Measurements from ENCODE around the gene JMJD1C. TPM values are rescaled to one million over a fixed set of nuclear protein-coding genes. Genes with fewer than 3 reads are reported as not detected.

Gene JMJD1C
- total RNA-seq, 6 experiments from 2014 or later = 29.6 to 53.3 (median 38.2) TPM

- WGBS (ENCODE audit: insufficient coverage, low coverage, low lambda C conversion rate, missing lambda C conversion rate) = 79% methylated on average over 1 of the region's 1 CpG
- H3K36me3 ChIP-seq = no peaks in the 10 kb centered on the region
- TF ChIP-seq CTCF (IDR thresholded peaks at IDR 0.05) (no peak), POLR2A (IDR thresholded peaks at IDR 0.05) (no peak)
- intact Hi-C loops (cut with DNase I) = no loop called here
- H3K9me3 ChIP-seq = no peaks in the 10 kb centered on the region
- H3K4me3 ChIP-seq = no peak overlapping the region
- no peaks in the 10 kb centered on the region for H3K4me1 ChIP-seq
- no peaks in the 10 kb centered on the region for H3K27me3 ChIP-seq
- no peak overlapping the region for H3K27ac ChIP-seq
- DNase-seq = no peak
- ATAC-seq = no peak
These were observed 18.9 kb downstream of the JMJD1C start for GRCh38 chr10:63446716-63447440.

GRCh38 chr10:63441404-63441803 is 24.4 kb downstream of the JMJD1C start:
- ATAC-seq (no peak), DNase-seq (no peak)
- Histone ChIP-seq H3K27ac (no peak overlapping the region), H3K9me3 (no peaks in the 10 kb centered on the region), H3K4me3 (no peak overlapping the region), H3K36me3 (no peaks in the 10 kb centered on the region), H3K27me3 (no peaks in the 10 kb centered on the region), H3K4me1 (no peaks in the 10 kb centered on the region)
- intact Hi-C loops (cut with DNase I) = no loop called here
- TF ChIP-seq CTCF (IDR thresholded peaks at IDR 0.05) (no peak), POLR2A (IDR thresholded peaks at IDR 0.05) (no peak)
- 61% methylated on average over 3 of the region's 3 CpGs for WGBS (ENCODE audit: insufficient coverage, low coverage, low lambda C conversion rate, missing lambda C conversion rate)

DNA sequence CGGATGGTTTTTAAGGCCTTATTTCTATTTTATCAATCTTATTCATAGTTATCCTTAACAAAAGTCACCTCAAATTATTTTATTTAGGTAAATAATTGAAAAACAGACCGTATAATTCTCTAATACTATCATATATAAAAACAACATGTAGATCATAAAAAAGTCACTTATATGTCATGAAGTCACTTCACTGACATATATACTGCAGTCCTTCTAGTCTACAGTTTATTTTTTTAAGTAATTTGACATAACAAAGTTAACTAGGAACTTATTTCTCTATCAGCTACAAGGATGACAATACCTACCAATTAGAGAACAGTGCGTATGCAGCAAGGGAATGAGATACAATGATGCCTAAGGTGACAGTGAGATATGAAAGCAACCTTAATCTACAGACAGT is 26.2 kb downstream of the JMJD1C start:
- Histone ChIP-seq H3K4me1 (peaks cover 0 to 4% (median 2%) of the 10 kb centered on the region in 4 donors), H3K36me3 (no peaks in the 10 kb centered on the region), H3K27ac (no peak overlapping the region), H3K27me3 (no peaks in the 10 kb centered on the region), H3K9me3 (no peaks in the 10 kb centered on the region), H3K4me3 (no peak overlapping the region)
- no peak for ATAC-seq
- TF ChIP-seq CTCF (IDR thresholded peaks at IDR 0.05) (no peak), POLR2A (IDR thresholded peaks at IDR 0.05) (no peak)
- intact Hi-C loops (cut with DNase I) = no loop called here
- DNase-seq = no peak
- 78% methylated on average over 3 of the region's 3 CpGs for WGBS (ENCODE audit: insufficient coverage, low coverage, low lambda C conversion rate, missing lambda C conversion rate)

- intact Hi-C loops (cut with DNase I) = no loop called here
These were observed 27.0 kb downstream of the JMJD1C start for GRCh38 chr10:63438506-63439498.

More at GRCh38 chr10:63438506-63439498, 27.0 kb downstream of the JMJD1C start:
- DNase-seq (no peak), ATAC-seq (no peak)
- no peak overlapping the region for H3K4me3 ChIP-seq
- WGBS (ENCODE audit: insufficient coverage, low coverage, low lambda C conversion rate, missing lambda C conversion rate) = 81% methylated on average over 8 of the region's 8 CpGs
- H3K9me3 ChIP-seq = no peaks in the 10 kb centered on the region
- H3K36me3 ChIP-seq = no peaks in the 10 kb centered on the region
- H3K27me3 ChIP-seq = no peaks in the 10 kb centered on the region
- peaks cover 0 to 10% (median 2%) of the 10 kb centered on the region in 4 donors for H3K4me1 ChIP-seq
- no peak overlapping the region for H3K27ac ChIP-seq
- no peak for TF ChIP-seq CTCF (IDR thresholded peaks at IDR 0.05)
- TF ChIP-seq POLR2A (IDR thresholded peaks at IDR 0.05) = no peak
